Uterus (tissue), 4 donors: ENCODE measurements around the gene VAMP8. TPM values are rescaled to one million over a fixed set of nuclear protein-coding genes. Genes with fewer than 3 reads are reported as not detected.
A peak's percentile ranks its signal among the peaks of the same experiment; 100 is the strongest.
"Not testable (repeated sequence)": the region's sequence is repeated elsewhere in the genome, so short reads cannot be mapped to it uniquely, and the experiment has no call there.

Source experiments
- DNase-seq, 2 donors: peaks; one replicate each; pipeline ENCODE4 v3.0.0-alpha.2; 2019 to 2020
- H3K27ac ChIP-seq, 2 donors: fragments of 200-600 bp; sonication (generic); 1 replicate in 1 of 2; 2 replicates in 1 of 2; pipeline ENCODE4 v1.5.1; 2016 to 2018
- H3K27me3 ChIP-seq, 2 donors: fragments of 200-600 bp; sonication (generic); one replicate each; pipeline ENCODE4 v1.5.1; 2018 to 2019; ENCODE audit warnings: control low read depth in 1 of 2
- H3K36me3 ChIP-seq, 2 donors: fragments of 200-600 bp; sonication (generic); one replicate each; pipeline ENCODE4 v1.5.1; 2019; ENCODE audit warnings: control low read depth in 1 of 2
- H3K4me1 ChIP-seq, 2 donors: fragments of 200-600 bp; sonication (generic); one replicate each; pipeline ENCODE4 v1.5.1; 2018 to 2019; ENCODE audit warnings: control low read depth in 1 of 2
- H3K4me3 ChIP-seq, 2 donors: fragments of 200-600 bp; sonication (generic); 1 replicate in 1 of 2; 2 replicates in 1 of 2; pipeline ENCODE4 v1.5.1; 2018 to 2019; ENCODE audit warnings: mild to moderate bottlenecking in 1 of 2
- H3K9me3 ChIP-seq, 2 donors: fragments of 200-600 bp; sonication (generic); one replicate each; pipeline ENCODE4 v1.5.1; 2019; ENCODE audit warnings: control low read depth in 1 of 2
- POLR2A ChIP-seq, 2 donors: fragments of 450-650 bp; IDR thresholded peaks; one replicate each; pipeline ENCODE4 v1.6.1; 2016; ENCODE audit warnings: antibody characterized with exemption in 2 of 2, mild to moderate bottlenecking in 1 of 2, moderate library complexity in 1 of 2
- intact Hi-C: fragments of 100-400 bp; cut with DNase I; formaldehyde crosslinking; loops from one replicate; pipeline ENCODE4 v1.15.1; 2023; ENCODE audit warnings: low total_unique reads
- total RNA-seq, 4 donors: library from RNA; depleted of rRNA in 3 of 4; stranded (reverse); fragments of >200 nt in 3 of 4; gene quantifications; one replicate each; pipeline versions ENCODE4 v1.1.0 to v1.2.4, GENCODE V29; 2014 to 2023
- TF ChIP-seq, protein P1 (sequence below), 4 experiments: fragments of 200-600 bp in 2 of 4; fragments of 450-650 bp in 2 of 4; sonication (generic) in 2 of 4; IDR thresholded peaks; one replicate each; pipeline ENCODE4 v1.5.1; 2016 to 2019; ENCODE audit warnings: antibody characterized with exemption in 4 of 4, mild to moderate bottlenecking in 2 of 4, moderate library complexity in 1 of 4
- donor health status: DM: yes; HTN: yes; CAD: no.

The VAMP8 gene
- total RNA-seq, 4 donors from 2014 or later, result 1.3 to 12.3 (median 5.2) TPM; not detected in 1

DNA sequence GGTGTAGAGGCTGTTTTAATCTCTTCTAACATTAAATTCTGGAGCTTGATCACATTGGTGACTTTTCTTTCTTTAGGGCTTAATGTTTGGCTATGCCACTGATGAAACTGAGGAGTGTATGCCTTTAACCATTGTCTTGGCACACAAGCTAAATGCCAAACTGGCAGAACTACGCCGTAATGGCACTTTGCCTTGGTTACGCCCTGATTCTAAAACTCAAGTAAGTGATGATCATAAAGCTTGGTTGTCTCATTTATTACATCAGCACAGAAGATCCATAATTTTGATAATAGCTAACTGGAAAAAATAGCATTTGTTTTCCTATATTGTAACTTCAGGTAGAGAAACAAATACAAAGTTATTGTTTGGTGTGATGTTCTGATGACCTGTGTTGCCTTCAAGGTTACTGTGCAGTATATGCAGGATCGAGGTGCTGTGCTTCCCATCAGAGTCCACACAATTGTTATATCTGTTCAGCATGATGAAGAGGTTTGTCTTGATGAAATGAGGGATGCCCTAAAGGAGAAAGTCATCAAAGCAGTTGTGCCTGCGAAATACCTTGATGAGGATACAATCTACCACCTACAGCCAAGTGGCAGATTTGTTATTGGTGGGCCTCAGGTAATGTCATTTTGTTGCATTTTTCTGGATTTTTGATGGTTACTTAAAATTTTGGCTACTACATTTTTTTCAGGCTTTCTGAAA lies 35.5 kb upstream of the VAMP8 start:
- DNase-seq, result no peak
- H3K27ac ChIP-seq, result peak overlapping the region; percentile 97 to 100
- TF ChIP-seq, protein P1, sequence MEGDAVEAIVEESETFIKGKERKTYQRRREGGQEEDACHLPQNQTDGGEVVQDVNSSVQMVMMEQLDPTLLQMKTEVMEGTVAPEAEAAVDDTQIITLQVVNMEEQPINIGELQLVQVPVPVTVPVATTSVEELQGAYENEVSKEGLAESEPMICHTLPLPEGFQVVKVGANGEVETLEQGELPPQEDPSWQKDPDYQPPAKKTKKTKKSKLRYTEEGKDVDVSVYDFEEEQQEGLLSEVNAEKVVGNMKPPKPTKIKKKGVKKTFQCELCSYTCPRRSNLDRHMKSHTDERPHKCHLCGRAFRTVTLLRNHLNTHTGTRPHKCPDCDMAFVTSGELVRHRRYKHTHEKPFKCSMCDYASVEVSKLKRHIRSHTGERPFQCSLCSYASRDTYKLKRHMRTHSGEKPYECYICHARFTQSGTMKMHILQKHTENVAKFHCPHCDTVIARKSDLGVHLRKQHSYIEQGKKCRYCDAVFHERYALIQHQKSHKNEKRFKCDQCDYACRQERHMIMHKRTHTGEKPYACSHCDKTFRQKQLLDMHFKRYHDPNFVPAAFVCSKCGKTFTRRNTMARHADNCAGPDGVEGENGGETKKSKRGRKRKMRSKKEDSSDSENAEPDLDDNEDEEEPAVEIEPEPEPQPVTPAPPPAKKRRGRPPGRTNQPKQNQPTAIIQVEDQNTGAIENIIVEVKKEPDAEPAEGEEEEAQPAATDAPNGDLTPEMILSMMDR (IDR thresholded peaks at IDR 0.05), result no peak
- no peak for TF ChIP-seq POLR2A (IDR thresholded peaks at IDR 0.05)
- peaks cover 0 to 3% of the 10 kb centered on the region in 2 donors for H3K4me1 ChIP-seq
- no peaks in the 10 kb centered on the region for H3K36me3 ChIP-seq
- H3K9me3 ChIP-seq, result no peaks in the 10 kb centered on the region
- H3K27me3 ChIP-seq, result no peaks in the 10 kb centered on the region
- intact Hi-C loops, result no loop called here
- no peak overlapping the region for H3K4me3 ChIP-seq

GRCh38 chr2:85542777-85543176 lies 34.6 kb upstream of the VAMP8 start:
- no peak overlapping the region for H3K4me3 ChIP-seq
- H3K36me3 ChIP-seq, result no peaks in the 10 kb centered on the region
- intact Hi-C loops, result no loop called here
- TF ChIP-seq POLR2A (IDR thresholded peaks at IDR 0.05), result no peak
- TF ChIP-seq, protein P1 (IDR thresholded peaks at IDR 0.05), result no peak
- H3K9me3 ChIP-seq, result no peaks in the 10 kb centered on the region
- H3K27me3 ChIP-seq, result no peaks in the 10 kb centered on the region
- H3K4me1 ChIP-seq, result no peaks in the 10 kb centered on the region
- no peak overlapping the region for H3K27ac ChIP-seq
- DNase-seq, result no peak

DNA sequence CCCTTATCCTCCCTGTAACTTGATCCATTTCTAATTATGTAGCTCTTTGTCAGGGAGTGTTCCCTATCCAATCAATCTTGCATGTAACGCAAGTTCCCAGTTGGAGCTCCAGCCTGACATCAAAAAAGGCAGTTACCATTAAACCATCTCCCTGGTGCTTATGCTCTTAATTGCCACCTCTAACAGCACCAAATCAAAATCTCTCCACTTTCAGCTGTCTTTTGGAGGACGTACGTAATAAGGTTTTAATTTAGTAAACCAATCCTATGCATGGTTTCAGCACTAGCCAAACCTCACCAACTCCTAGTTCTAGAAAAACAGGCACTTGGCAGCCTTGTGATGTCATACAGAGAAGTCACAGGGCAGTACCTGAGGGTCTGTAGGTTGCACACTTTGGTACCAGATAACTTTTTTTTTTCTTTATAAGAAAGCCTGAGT lies 33.1 kb upstream of the VAMP8 start:
- intact Hi-C loops, DNase-seq, H3K9me3 ChIP-seq, H3K36me3 ChIP-seq, H3K27me3 ChIP-seq, H3K4me3 ChIP-seq, H3K4me1 ChIP-seq: not testable (repeated sequence)
- H3K27ac ChIP-seq, result peak overlapping the region in 1 of 2 donors; percentile 29

GRCh38 chr2:85544915-85545779 lies 32.2 kb upstream of the VAMP8 start:
- DNase-seq, intact Hi-C loops, H3K27me3 ChIP-seq, H3K36me3 ChIP-seq, H3K4me3 ChIP-seq, H3K9me3 ChIP-seq, H3K4me1 ChIP-seq: not testable (repeated sequence)
- peak overlapping the region in 1 of 2 donors; percentile 29 for H3K27ac ChIP-seq

DNA sequence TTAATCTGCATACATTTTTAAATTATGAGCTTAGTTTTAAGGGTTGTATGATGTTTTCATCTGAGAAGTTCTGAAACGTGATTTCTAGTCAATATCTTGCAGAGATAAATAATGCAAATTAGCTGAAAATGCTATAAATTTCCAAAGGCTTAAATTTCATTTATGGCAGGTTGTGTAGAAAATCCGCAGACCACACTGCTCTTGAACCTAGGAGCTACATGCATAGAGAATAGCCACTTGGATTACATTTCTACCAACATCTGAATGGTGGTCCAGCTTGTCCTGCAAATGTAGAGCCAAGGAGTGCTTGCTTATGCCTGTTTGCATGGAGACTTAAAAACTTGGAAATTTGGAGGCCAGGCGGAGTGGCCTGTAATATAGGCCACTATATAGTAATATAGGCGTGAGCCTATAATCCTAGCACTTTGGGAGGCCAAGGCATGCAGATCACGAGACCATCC lies 31.6 kb upstream of the VAMP8 start:
- no peak for DNase-seq
- Histone ChIP-seq H3K27me3 (no peaks in the 10 kb centered on the region), H3K36me3 (no peaks in the 10 kb centered on the region), H3K4me3 (no peak overlapping the region), H3K27ac (no peak overlapping the region), H3K9me3 (no peaks in the 10 kb centered on the region), H3K4me1 (no peaks in the 10 kb centered on the region)
- TF ChIP-seq POLR2A (IDR thresholded peaks at IDR 0.05), result no peak
- TF ChIP-seq, protein P1 (IDR thresholded peaks at IDR 0.05), result no peak
- intact Hi-C loops, result no loop called here
